Measurements from ENCODE around the gene SCNN1G.

- TF ChIP-seq CTCF (IDR thresholded peaks at IDR 0.05) (no peak), POLR2AphosphoS5 (IDR thresholded peaks at IDR 0.05) (no peak), POLR2A (IDR thresholded peaks at IDR 0.05) (no peak)
Measured at GRCh38 chr16:23146877-23147601, 35.5 kb upstream of the SCNN1G start.
